HL-60 (cell line): ENCODE data around the gene GXYLT2.

Experiments used
- GABPA ChIP-seq: IDR thresholded peaks from 2 replicates; pipeline ENCODE4 v1.6.1; 2012; ENCODE audit warnings: low read depth
- TF ChIP-seq, protein P1 (sequence below): IDR thresholded peaks from one replicate; pipeline ENCODE4 v1.5.1; 2011; ENCODE audit warnings: low read length, control low read depth, inconsistent platforms; ENCODE audit not compliant: insufficient read depth
- TF ChIP-seq, protein P2 (sequence below): IDR thresholded peaks from 2 replicates; pipeline ENCODE4 v1.6.1; 2012; ENCODE audit warnings: low read depth; ENCODE audit not compliant: insufficient replicate concordance

DNA sequence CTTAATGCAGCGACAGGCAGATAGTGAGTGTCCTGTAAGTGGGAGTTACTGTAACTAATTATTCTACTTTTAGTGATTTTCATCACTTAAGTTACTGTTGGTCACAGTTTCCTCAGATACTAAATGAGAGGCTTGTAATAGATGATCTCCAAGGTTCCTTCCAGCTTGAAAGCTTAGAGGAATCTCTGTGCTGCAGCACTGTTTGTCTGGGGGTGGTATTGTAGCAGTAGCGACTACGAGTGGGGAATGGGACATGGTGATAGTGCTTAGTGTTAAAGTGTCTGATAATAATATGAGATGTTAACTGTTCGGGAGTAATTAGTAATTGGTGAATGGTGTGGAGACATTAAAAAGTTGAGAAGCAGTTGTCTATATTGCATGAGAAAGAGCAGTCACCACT is 121.2 kb downstream of the GXYLT2 start:
- TF ChIP-seq, protein P1, sequence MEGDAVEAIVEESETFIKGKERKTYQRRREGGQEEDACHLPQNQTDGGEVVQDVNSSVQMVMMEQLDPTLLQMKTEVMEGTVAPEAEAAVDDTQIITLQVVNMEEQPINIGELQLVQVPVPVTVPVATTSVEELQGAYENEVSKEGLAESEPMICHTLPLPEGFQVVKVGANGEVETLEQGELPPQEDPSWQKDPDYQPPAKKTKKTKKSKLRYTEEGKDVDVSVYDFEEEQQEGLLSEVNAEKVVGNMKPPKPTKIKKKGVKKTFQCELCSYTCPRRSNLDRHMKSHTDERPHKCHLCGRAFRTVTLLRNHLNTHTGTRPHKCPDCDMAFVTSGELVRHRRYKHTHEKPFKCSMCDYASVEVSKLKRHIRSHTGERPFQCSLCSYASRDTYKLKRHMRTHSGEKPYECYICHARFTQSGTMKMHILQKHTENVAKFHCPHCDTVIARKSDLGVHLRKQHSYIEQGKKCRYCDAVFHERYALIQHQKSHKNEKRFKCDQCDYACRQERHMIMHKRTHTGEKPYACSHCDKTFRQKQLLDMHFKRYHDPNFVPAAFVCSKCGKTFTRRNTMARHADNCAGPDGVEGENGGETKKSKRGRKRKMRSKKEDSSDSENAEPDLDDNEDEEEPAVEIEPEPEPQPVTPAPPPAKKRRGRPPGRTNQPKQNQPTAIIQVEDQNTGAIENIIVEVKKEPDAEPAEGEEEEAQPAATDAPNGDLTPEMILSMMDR, result no peak
- TF ChIP-seq, protein P2, sequence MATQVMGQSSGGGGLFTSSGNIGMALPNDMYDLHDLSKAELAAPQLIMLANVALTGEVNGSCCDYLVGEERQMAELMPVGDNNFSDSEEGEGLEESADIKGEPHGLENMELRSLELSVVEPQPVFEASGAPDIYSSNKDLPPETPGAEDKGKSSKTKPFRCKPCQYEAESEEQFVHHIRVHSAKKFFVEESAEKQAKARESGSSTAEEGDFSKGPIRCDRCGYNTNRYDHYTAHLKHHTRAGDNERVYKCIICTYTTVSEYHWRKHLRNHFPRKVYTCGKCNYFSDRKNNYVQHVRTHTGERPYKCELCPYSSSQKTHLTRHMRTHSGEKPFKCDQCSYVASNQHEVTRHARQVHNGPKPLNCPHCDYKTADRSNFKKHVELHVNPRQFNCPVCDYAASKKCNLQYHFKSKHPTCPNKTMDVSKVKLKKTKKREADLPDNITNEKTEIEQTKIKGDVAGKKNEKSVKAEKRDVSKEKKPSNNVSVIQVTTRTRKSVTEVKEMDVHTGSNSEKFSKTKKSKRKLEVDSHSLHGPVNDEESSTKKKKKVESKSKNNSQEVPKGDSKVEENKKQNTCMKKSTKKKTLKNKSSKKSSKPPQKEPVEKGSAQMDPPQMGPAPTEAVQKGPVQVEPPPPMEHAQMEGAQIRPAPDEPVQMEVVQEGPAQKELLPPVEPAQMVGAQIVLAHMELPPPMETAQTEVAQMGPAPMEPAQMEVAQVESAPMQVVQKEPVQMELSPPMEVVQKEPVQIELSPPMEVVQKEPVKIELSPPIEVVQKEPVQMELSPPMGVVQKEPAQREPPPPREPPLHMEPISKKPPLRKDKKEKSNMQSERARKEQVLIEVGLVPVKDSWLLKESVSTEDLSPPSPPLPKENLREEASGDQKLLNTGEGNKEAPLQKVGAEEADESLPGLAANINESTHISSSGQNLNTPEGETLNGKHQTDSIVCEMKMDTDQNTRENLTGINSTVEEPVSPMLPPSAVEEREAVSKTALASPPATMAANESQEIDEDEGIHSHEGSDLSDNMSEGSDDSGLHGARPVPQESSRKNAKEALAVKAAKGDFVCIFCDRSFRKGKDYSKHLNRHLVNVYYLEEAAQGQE, result no peak
- no peak for TF ChIP-seq GABPA
